Liver (tissue), 3 donors: Measurements from ENCODE around the gene GPD1L.

ENCODE experiments used
- ATF3 ChIP-seq: IDR thresholded peaks from 2 replicates; pipeline ENCODE4 v1.6.1; 2016; ENCODE audit warnings: antibody characterized with exemption
- CTCF ChIP-seq: fragments of 150-350 bp; IDR thresholded peaks from 2 replicates; pipeline ENCODE4 v1.5.1; 2017; ENCODE audit warnings: improper control_type of control experiment, low read depth, low read length; ENCODE audit not compliant: missing input control
- EGR1 ChIP-seq, 2 donors: IDR thresholded peaks; 2 replicates each; pipeline ENCODE4 v1.6.1; 2016 to 2018; ENCODE audit warnings: antibody characterized with exemption in 2 of 2, low read depth in 2 of 2
- FOXA2 ChIP-seq: IDR thresholded peaks from 2 replicates; pipeline ENCODE4 v1.6.1; 2016; ENCODE audit warnings: antibody characterized with exemption
- GABPA ChIP-seq, 2 donors: IDR thresholded peaks in 1 of 2; conservative IDR thresholded peaks in 1 of 2; 2 replicates each; pipeline ENCODE4 v1.6.1; 2016; ENCODE audit warnings: antibody characterized with exemption in 2 of 2, mild to moderate bottlenecking in 1 of 2, moderate library complexity in 1 of 2
- HNF4G ChIP-seq: IDR thresholded peaks from 2 replicates; pipeline ENCODE4 v1.6.1; 2016; ENCODE audit warnings: antibody characterized with exemption
- JUND ChIP-seq, 2 donors: IDR thresholded peaks; 2 replicates each; pipeline ENCODE4 v1.6.1; 2016; ENCODE audit warnings: antibody characterized with exemption in 2 of 2
- MAX ChIP-seq: IDR thresholded peaks from 2 replicates; pipeline ENCODE4 v1.6.1; 2016; ENCODE audit warnings: antibody characterized with exemption
- NR2F2 ChIP-seq: IDR thresholded peaks from 2 replicates; pipeline ENCODE4 v1.6.1; 2016; ENCODE audit warnings: antibody characterized with exemption
- REST ChIP-seq: IDR thresholded peaks from 2 replicates; pipeline ENCODE4 v1.6.1; 2016; ENCODE audit warnings: antibody characterized with exemption, mild to moderate bottlenecking
- RXRA ChIP-seq, 2 donors: IDR thresholded peaks; 2 replicates each; pipeline ENCODE4 v1.6.1; 2017 to 2018; ENCODE audit warnings: antibody characterized with exemption in 2 of 2, mild to moderate bottlenecking in 1 of 2
- SP1 ChIP-seq: IDR thresholded peaks from 2 replicates; pipeline ENCODE4 v1.6.1; 2018; ENCODE audit warnings: antibody characterized with exemption, mild to moderate bottlenecking
- TAF1 ChIP-seq: conservative IDR thresholded peaks from 2 replicates; pipeline ENCODE4 v1.6.1; 2016; ENCODE audit warnings: antibody characterized with exemption, mild to moderate bottlenecking
- YY1 ChIP-seq: IDR thresholded peaks from 2 replicates; pipeline ENCODE4 v1.6.1; 2016; ENCODE audit warnings: antibody characterized with exemption, mild to moderate bottlenecking
- donor health status: healthy.
- donor health status: healthy.

- TF ChIP-seq SP1 = no peak
- TF ChIP-seq CTCF = no peak
- TF ChIP-seq YY1 = no peak
- no peak for TF ChIP-seq HNF4G
- TF ChIP-seq RXRA (IDR thresholded peaks at IDR 0.05) = no peak
- no peak for TF ChIP-seq EGR1 (IDR thresholded peaks at IDR 0.05; ENCODE audit: low read depth in 2 of 2)
- TF ChIP-seq ATF3 = no peak
- TF ChIP-seq NR2F2 = no peak
- TF ChIP-seq MAX = no peak
- no peak for TF ChIP-seq TAF1
- TF ChIP-seq REST = no peak
- TF ChIP-seq GABPA (IDR thresholded peaks at IDR 0.05 in 1 of 2, conservative IDR thresholded peaks at IDR 0.05 in 1 of 2) = no peak
- TF ChIP-seq JUND (IDR thresholded peaks at IDR 0.05) = no peak
- no peak for TF ChIP-seq FOXA2
Measured at GRCh38 chr3:32113981-32114545, 7.6 kb downstream of the GPD1L start.
